Measurements from ENCODE around the gene COL28A1.

Gene COL28A1

DNA sequence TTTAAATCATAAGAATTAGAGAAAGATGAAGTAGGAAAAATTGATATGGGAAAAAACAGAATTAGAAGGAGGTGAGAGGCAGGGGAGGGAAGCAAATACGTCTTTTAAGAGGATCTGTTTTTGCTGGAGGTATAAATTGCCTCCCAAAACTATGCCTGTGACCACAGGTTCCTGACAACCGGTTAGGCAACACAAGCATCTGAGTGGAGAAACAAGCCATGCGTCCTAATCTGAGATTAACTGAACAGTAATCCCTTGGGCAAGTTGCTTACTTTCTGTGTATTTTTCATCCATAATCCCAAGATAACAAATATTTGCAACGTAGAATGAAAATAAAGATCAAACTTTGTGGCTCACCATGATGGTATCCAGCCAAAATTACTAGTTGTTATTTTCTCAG lies 204.2 kb downstream of the COL28A1 start:
- peaks cover 19% of the 10 kb centered on the region for H3K27me3 ChIP-seq
- no peaks in the 10 kb centered on the region for H3K36me3 ChIP-seq
- no peak overlapping the region for H3K4me3 ChIP-seq (ENCODE audit: low read depth in 1 of 2, low read length in 1 of 2)
- H3K27ac ChIP-seq: no peak overlapping the region
- H3K9me3 ChIP-seq: no peaks in the 10 kb centered on the region
- TF ChIP-seq CTCF (IDR thresholded peaks at IDR 0.05): no peak
- H3K4me1 ChIP-seq (ENCODE audit: control insufficient read depth in 1 of 2, insufficient read depth in 1 of 2, low read depth in 1 of 2, low read length in 1 of 2): peaks cover 19 to 20% of the 10 kb centered on the region in 2 experiments

DNA sequence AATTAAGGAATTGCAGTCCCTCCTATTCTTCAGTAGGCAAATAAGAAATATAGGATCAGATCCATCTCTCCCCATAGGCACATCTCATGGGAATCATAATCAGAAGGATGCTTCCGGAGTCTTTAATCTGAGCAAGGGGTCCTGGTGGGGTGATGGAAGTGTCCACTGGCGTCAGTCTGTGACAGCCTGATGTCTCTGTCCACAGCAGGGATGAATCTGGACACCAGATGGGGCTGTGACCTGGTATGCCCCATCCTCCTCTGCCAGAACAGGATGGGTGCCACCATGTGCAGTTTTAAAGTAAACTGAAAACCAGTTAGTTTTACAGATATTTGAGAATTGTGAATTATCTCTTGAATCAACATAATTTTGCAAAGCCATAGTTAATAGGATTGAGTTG lies 204.7 kb downstream of the COL28A1 start:
- Histone ChIP-seq H3K4me3 (ENCODE audit: low read depth in 1 of 2, low read length in 1 of 2) (no peak overlapping the region), H3K9me3 (no peaks in the 10 kb centered on the region), H3K4me1 (ENCODE audit: control insufficient read depth in 1 of 2, insufficient read depth in 1 of 2, low read depth in 1 of 2, low read length in 1 of 2) (peaks cover 19 to 20% of the 10 kb centered on the region in 2 experiments), H3K36me3 (no peaks in the 10 kb centered on the region), H3K27ac (no peak overlapping the region), H3K27me3 (peaks cover 19% of the 10 kb centered on the region)
- no peak for TF ChIP-seq CTCF (IDR thresholded peaks at IDR 0.05)

DNA sequence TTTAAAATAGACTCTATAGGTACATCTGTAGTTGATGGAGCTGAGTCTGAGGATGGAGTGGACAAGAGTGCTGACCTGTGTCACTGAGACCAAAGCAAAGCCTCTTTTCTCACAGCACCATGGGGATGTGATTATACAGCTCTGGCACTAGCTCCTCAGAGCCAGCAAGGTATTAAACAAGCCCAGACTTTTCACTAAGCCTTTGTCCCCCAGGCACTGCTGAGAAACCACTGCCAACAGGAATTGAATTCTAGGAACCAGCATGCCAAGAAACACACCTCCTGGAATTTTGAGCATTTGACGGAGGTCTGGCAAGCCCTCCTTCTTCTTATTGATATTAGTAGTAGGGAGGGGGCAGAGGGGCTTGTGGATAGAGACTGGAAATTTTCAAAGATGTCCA lies 206.3 kb downstream of the COL28A1 start:
- no peak for TF ChIP-seq CTCF (IDR thresholded peaks at IDR 0.05)
- peaks cover 19% of the 10 kb centered on the region for H3K27me3 ChIP-seq
- peaks cover 19 to 20% of the 10 kb centered on the region in 2 experiments for H3K4me1 ChIP-seq (ENCODE audit: control insufficient read depth in 1 of 2, insufficient read depth in 1 of 2, low read depth in 1 of 2, low read length in 1 of 2)
- no peak overlapping the region for H3K27ac ChIP-seq
- H3K4me3 ChIP-seq (ENCODE audit: low read depth in 1 of 2, low read length in 1 of 2): no peak overlapping the region
- H3K36me3 ChIP-seq: no peaks in the 10 kb centered on the region
- H3K9me3 ChIP-seq: no peaks in the 10 kb centered on the region

- Histone ChIP-seq H3K9me3 (no peaks in the 10 kb centered on the region), H3K4me1 (ENCODE audit: control insufficient read depth in 1 of 2, insufficient read depth in 1 of 2, low read depth in 1 of 2, low read length in 1 of 2) (peaks cover 14 to 15% of the 10 kb centered on the region in 2 experiments), H3K27me3 (peaks cover 19% of the 10 kb centered on the region), H3K36me3 (no peaks in the 10 kb centered on the region), H3K4me3 (ENCODE audit: low read depth in 1 of 2, low read length in 1 of 2) (no peak overlapping the region), H3K27ac (no peak overlapping the region)
- no peak for TF ChIP-seq CTCF (IDR thresholded peaks at IDR 0.05)
Observed at GRCh38 chr7:7327423-7327822, 208.2 kb downstream of the COL28A1 start.

DNA sequence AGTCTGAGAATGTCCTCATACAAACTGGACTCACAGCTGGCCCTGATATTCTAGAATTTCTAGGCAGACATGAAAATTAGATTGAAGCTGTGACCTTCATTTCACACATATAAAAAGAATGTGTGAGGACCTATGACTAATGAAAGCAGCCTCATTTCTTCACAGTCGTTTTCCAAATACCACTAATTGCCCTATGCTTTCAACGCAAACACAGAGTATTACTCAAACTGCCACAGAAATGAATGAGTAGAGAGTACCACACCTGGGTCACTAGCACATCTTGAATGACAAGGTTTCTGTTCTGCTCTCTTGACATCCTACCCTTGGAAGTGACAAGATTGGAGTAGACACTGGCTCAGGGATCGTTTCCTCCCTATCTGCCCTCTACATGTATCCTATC lies 211.0 kb downstream of the COL28A1 start:
- no peak overlapping the region for H3K4me3 ChIP-seq (ENCODE audit: low read depth in 1 of 2, low read length in 1 of 2)
- no peak for TF ChIP-seq CTCF (IDR thresholded peaks at IDR 0.05)
- H3K36me3 ChIP-seq: no peaks in the 10 kb centered on the region
- H3K27me3 ChIP-seq: peaks cover 11% of the 10 kb centered on the region
- H3K27ac ChIP-seq: no peak overlapping the region
- H3K9me3 ChIP-seq: no peaks in the 10 kb centered on the region
- no peaks in the 10 kb centered on the region for H3K4me1 ChIP-seq (ENCODE audit: control insufficient read depth in 1 of 2, insufficient read depth in 1 of 2, low read depth in 1 of 2, low read length in 1 of 2)

GRCh38 chr7:7323921-7324320 lies 211.8 kb downstream of the COL28A1 start:
- H3K27me3 ChIP-seq: peaks cover 4% of the 10 kb centered on the region
- peaks cover 0 to under 1% of the 10 kb centered on the region in 2 experiments for H3K4me1 ChIP-seq (ENCODE audit: control insufficient read depth in 1 of 2, insufficient read depth in 1 of 2, low read depth in 1 of 2, low read length in 1 of 2)
- H3K27ac ChIP-seq: no peak overlapping the region
- TF ChIP-seq CTCF (IDR thresholded peaks at IDR 0.05): no peak
- H3K4me3 ChIP-seq (ENCODE audit: low read depth in 1 of 2, low read length in 1 of 2): no peak overlapping the region
- H3K36me3 ChIP-seq: no peaks in the 10 kb centered on the region
- H3K9me3 ChIP-seq: no peaks in the 10 kb centered on the region

Data from neutrophil (primary cell).